Ishikawa (cell line): ENCODE measurements around the gene TMEM106B.

Source experiments
- CEBPB ChIP-seq: IDR thresholded peaks from 2 replicates; pipeline ENCODE4 v1.6.1; 2012
- MAX ChIP-seq: IDR thresholded peaks from 2 replicates; pipeline ENCODE4 v1.6.1; 2012
- YY1 ChIP-seq: IDR thresholded peaks from 2 replicates; pipeline ENCODE4 v1.6.1; 2012; ENCODE audit warnings: low read depth

GRCh38 chr7:12244129-12244528 is 33.0 kb downstream of the TMEM106B start:
- TF ChIP-seq CEBPB: no peak
- TF ChIP-seq YY1: no peak
- TF ChIP-seq MAX: no peak
